Choroid plexus epithelial cell (primary cell): ENCODE results near the gene PTPN18.
A peak's percentile ranks its signal among the peaks of the same experiment; 100 is the strongest.

Experiments used
- DNase-seq: peaks from one replicate; pipeline ENCODE4 v3.0.0-alpha.2; 2010; ENCODE audit warnings: low read depth
- H3K4me3 ChIP-seq: 2 replicates; pipeline ENCODE4 v1.5.1; 2011; ENCODE audit warnings: low read depth, mild to moderate bottlenecking, control low read depth, low read length, moderate library complexity
- TF ChIP-seq, protein P1 (sequence below): conservative IDR thresholded peaks from 2 replicates; pipeline ENCODE4 v1.5.1; 2011; ENCODE audit warnings: low read depth, mild to moderate bottlenecking, control low read depth, inconsistent platforms, low read length, moderate library complexity

The PTPN18 gene

GRCh38 chr2:130336150-130336876 is 19.5 kb upstream of the PTPN18 start:
- DNase-seq, result no peak
- TF ChIP-seq, protein P1, sequence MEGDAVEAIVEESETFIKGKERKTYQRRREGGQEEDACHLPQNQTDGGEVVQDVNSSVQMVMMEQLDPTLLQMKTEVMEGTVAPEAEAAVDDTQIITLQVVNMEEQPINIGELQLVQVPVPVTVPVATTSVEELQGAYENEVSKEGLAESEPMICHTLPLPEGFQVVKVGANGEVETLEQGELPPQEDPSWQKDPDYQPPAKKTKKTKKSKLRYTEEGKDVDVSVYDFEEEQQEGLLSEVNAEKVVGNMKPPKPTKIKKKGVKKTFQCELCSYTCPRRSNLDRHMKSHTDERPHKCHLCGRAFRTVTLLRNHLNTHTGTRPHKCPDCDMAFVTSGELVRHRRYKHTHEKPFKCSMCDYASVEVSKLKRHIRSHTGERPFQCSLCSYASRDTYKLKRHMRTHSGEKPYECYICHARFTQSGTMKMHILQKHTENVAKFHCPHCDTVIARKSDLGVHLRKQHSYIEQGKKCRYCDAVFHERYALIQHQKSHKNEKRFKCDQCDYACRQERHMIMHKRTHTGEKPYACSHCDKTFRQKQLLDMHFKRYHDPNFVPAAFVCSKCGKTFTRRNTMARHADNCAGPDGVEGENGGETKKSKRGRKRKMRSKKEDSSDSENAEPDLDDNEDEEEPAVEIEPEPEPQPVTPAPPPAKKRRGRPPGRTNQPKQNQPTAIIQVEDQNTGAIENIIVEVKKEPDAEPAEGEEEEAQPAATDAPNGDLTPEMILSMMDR, result no peak
- H3K4me3 ChIP-seq, result no peak overlapping the region

- peak; percentile 88 for DNase-seq
- TF ChIP-seq, protein P1, result no peak
- H3K4me3 ChIP-seq, result peak overlapping the region; percentile 53
Observed at GRCh38 chr2:130336877-130337734, 18.8 kb upstream of the PTPN18 start.

DNA sequence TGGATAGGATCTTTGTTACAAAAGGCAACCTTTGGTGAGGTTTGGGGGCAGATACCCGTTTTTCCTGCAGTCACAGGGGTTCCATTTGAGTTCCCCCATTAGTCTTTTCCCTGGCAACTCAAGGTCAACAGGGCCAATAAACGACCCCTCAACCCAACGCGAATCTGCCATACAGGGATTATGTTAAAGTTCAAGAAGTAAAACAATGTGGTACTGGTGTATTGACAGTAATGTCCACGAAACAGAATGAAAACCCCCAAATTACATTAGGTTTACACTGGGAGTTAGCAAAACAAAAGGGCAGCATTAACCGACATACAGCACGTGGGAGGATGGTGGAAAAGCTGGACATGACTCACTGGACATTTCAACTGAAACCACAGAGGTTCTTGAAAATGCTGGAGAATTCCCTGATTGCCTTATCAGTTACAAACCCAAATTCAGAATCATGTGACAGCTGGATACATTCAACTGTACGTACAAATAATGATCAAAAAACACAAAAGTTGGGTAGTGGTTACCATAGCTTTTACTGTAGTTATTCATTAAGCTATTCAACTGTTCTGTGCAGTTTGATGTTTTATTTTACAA is 18.0 kb upstream of the PTPN18 start:
- peak overlapping the region; percentile 53 for H3K4me3 ChIP-seq
- DNase-seq, result peak; percentile 84
- TF ChIP-seq, protein P1, result no peak

- H3K4me3 ChIP-seq, result no peak overlapping the region
- DNase-seq, result no peak
- TF ChIP-seq, protein P1, result no peak
Observed at GRCh38 chr2:130338793-130339345, 17.0 kb upstream of the PTPN18 start.

DNA sequence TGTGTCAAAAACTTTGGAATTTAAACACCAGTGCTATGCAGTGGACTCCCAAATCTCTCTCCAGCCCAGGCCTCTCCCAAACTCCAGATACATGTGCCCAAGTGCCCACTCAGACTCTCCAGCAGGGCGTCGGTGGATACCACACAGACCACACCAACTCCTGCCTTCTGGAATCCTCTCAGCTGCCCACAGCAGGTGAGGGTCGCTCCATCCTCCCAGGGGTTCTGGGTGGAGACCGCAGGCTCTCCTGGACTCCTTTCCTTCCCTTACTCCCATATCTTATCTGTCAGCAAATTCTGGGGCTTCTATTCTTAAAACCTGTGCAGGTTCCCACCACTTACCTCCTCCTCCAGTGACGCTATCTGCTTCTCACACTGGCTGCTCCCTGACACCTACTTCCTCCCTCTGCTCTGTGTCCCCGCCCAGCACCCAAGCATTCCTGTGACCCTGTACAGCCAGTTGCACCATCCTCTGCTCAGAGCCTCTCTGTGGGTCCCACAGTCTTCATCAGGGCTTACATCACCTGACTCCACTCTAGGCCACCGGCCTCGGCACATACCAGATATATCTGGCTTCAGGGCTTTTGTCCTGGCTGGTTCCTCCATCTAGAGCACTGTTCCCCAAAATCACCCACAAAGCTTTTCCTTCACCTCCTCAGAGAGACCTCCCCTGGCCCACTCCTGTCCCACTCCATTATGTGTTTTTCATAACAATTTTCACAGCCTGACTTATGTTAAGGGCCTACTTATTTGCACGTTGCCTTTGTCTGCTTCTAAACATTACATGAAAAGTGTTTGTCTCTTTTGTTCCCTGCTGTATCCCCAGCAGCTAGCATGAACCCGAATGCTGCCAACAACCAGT is 15.7 kb upstream of the PTPN18 start:
- no peak for DNase-seq
- no peak overlapping the region for H3K4me3 ChIP-seq
- TF ChIP-seq, protein P1, result no peak

DNA sequence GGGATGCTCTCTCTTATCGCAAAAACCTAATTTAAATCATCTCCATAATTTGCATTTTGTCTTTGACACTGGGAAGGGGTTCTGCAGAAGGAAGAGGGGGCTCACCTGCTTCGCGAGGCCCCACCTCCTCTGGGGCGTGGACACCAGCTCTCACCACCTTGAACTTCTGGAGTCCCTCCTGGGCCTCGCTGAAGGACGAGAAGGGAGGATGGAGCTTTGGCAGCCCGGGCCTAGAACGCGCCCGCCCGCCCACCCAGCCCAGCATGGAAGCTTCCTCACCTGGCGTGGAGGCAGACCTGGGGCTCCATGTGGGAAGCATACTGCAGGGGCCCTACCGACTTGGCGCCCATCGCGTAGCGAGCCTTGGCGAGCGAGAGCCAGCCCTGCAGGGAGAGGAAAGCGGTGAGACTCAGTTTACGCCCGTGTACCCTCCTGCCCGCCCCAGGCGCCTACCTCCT is 14.3 kb upstream of the PTPN18 start:
- peak overlapping the region; percentile 86 for H3K4me3 ChIP-seq
- TF ChIP-seq, protein P1, result no peak
- DNase-seq, result no peak
